Skeletal muscle satellite cell (primary cell): ENCODE data around the gene COG2.
"Not testable (repeated sequence)": the region's sequence is repeated elsewhere in the genome, so short reads cannot be mapped to it uniquely, and the experiment has no call there.

Experiments
- H3K27me3 ChIP-seq: 2 replicates; pipeline ENCODE4 v1.7.0; 2013; ENCODE audit warnings: low read length; ENCODE audit not compliant: control insufficient read depth, insufficient read depth
- H3K36me3 ChIP-seq: 2 replicates; pipeline ENCODE4 v1.7.0; 2013; ENCODE audit warnings: mild to moderate bottlenecking, control low read depth, low read length; ENCODE audit not compliant: insufficient read depth
- H3K4me1 ChIP-seq: 2 replicates; pipeline ENCODE4 v1.7.0; 2013; ENCODE audit warnings: low read length; ENCODE audit not compliant: control insufficient read depth, insufficient read depth
- H3K4me2 ChIP-seq: 2 replicates; pipeline ENCODE4 v1.7.0; 2013; ENCODE audit warnings: mild to moderate bottlenecking, low read length
- H3K4me3 ChIP-seq: 2 replicates; pipeline ENCODE4 v1.7.0; 2013; ENCODE audit warnings: low read length
- H3K9ac ChIP-seq: 2 replicates; pipeline ENCODE4 v1.7.0; 2013; ENCODE audit warnings: mild to moderate bottlenecking, low read depth, low read length, moderate library complexity
- H3K9me3 ChIP-seq: replicated peaks from 2 replicates; pipeline ENCODE4 v1.7.0; 2013; ENCODE audit warnings: mild to moderate bottlenecking, control low read depth, low read length

Gene COG2

DNA sequence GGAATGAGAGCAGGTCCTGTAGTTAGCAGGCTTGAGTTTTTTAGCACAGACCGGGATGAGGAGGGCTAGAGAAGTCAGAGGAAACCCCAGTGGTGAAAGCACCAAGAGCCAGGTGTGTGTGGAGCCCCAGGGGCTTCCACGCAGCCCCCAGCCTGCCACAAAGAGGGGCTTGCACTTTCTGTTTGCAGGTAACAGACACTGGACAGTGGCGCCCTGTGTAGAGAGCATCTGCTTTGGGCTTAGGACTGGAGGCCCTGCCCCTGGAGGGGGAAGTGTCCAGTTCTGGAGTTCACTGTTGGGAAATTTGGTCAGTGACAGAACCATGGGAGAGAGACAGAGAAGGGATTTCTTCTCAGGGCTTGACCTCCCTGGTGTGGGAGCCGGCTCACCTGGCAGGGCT, 52.2 kb downstream of the COG2 start:
- H3K9ac ChIP-seq, result no peak overlapping the region
- H3K36me3 ChIP-seq, result peaks cover 31% of the 10 kb centered on the region
- H3K27me3 ChIP-seq, result no peaks in the 10 kb centered on the region
- no peaks in the 10 kb centered on the region for H3K4me1 ChIP-seq
- H3K4me3 ChIP-seq, result no peak overlapping the region
- H3K4me2 ChIP-seq, result no peak overlapping the region
- H3K9me3 ChIP-seq, result no peaks in the 10 kb centered on the region

DNA sequence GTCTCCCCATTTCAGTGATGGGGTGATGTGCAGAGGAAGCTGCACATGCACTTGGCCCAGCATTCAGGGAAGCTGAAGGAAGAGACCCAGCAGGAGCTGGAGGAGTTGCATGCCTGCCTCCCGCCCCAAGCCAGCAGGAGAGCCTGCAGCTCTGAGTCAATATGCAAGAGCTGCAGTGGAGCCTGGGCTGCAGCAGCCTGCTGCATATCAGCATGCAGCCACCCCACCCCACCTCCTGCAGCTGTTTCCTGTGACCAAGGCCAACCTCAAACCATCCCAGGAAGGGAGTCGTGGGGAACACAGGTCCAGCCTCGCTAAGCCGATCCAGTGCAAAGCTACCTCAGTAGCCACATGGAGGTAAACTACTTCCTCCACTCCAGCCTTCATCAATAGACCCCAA, 52.7 kb downstream of the COG2 start:
- Histone ChIP-seq H3K4me2 (no peak overlapping the region), H3K4me1 (no peaks in the 10 kb centered on the region), H3K4me3 (no peak overlapping the region), H3K9me3 (no peaks in the 10 kb centered on the region), H3K9ac (no peak overlapping the region), H3K27me3 (no peaks in the 10 kb centered on the region), H3K36me3 (peaks cover 26% of the 10 kb centered on the region)

DNA sequence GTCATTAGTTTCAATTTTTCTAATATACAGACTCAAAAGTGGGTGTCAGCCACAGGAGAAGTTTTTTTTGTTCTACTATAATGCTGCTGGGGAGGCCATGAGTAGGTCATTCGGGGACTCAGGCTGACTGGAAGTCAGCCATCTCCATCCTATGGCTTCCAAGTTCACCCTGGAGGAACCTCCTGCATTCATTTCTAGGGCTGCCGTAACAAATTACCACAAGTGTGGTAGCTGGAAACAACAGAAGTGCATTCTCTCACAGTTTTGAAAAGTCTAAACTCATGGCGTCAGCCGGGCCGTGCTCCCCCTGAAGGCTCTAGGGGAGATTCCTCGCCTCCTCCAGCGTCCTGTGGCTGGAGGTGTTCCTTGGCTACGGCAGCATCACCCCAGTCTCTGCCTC, 53.9 kb downstream of the COG2 start:
- Histone ChIP-seq H3K27me3 (no peaks in the 10 kb centered on the region), H3K36me3 (peaks cover 19% of the 10 kb centered on the region), H3K4me1 (no peaks in the 10 kb centered on the region), H3K4me3 (no peak overlapping the region), H3K9ac (no peak overlapping the region), H3K9me3 (no peaks in the 10 kb centered on the region), H3K4me2 (no peak overlapping the region)

DNA sequence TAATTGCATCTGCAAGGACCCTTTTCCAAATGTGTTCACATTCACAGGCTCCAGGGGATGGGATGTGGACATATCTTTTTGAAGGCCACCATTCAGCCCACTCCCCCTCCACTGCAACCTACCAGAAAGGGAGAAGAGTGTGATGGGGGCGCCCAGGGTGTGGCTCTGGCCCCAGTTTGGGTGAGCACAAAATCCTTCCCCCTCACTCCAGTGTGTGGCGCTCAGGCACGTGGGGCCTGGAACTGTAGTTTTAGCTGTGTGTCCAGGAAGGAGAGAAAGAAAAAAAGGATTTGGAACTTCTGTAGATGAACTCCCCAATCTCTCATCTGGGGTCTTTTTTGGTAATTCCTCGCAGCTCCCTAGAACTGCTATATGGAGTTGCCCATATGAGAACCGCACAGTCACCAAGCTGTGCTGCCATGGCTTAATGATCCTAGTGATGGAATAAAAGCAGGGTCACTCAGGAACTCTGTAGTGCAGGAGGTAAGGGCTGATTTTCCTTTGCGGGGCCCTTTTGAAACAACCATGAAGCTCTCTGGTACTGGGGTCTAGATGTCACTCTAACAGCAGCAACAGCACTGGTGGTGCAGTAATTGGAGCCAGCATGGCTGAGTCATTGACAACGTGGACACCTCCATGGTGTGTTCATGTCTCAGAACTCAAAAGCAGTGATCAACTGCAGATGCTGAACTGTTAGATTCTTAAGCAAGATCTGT, 54.6 kb downstream of the COG2 start:
- H3K4me3 ChIP-seq, result no peak overlapping the region
- no peak overlapping the region for H3K9ac ChIP-seq
- H3K27me3 ChIP-seq, result no peaks in the 10 kb centered on the region
- no peak overlapping the region for H3K4me2 ChIP-seq
- H3K9me3 ChIP-seq, result no peaks in the 10 kb centered on the region
- H3K36me3 ChIP-seq, result peaks cover 12% of the 10 kb centered on the region
- no peaks in the 10 kb centered on the region for H3K4me1 ChIP-seq

DNA sequence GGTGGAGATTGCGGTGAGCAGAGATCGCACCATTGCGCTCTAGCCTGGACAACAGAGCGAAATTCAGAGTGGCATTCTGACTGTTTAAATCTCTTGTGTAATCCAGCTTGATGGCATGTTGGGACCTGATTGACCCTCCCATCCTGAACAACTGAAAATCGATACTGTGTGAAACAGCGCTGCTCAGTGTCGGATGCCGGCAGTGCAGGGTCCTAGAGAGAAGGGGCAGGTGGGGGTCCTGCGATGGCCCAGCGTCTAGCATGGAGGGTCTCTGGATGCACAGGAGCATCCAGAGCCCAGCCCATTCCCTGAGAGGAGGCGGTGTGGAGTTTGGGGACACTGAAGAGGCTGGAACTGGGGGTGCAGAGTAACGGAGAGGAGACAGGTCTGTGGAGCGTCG, 55.8 kb downstream of the COG2 start:
- Histone ChIP-seq H3K27me3 (peaks cover under 1% of the 10 kb centered on the region), H3K4me2 (no peak overlapping the region), H3K9ac (no peak overlapping the region), H3K4me3 (no peak overlapping the region), H3K36me3 (peaks cover 9% of the 10 kb centered on the region), H3K9me3 (no peaks in the 10 kb centered on the region), H3K4me1 (no peaks in the 10 kb centered on the region)

DNA sequence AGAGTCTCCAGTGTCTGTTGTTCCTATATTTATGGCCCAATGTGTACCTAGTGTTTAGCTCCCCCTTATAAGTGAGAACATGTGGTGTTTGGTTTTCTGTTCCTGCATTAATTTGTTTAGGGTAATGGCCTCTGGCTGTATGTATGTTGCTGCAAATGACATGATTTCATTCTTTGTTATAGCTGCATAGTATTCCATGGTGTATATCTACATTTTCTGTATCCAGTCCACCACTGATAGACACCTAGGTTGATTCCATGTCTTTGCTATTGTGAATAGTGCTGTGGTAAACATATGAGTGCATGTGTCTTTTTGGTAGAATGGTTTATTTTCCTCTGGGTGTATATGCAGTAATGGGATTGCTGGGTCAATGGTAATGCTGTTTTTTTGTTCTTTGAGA, 56.7 kb downstream of the COG2 start:
- H3K9me3 ChIP-seq, H3K9ac ChIP-seq, H3K36me3 ChIP-seq, H3K27me3 ChIP-seq, H3K4me1 ChIP-seq, H3K4me3 ChIP-seq, H3K4me2 ChIP-seq: not testable (repeated sequence)

DNA sequence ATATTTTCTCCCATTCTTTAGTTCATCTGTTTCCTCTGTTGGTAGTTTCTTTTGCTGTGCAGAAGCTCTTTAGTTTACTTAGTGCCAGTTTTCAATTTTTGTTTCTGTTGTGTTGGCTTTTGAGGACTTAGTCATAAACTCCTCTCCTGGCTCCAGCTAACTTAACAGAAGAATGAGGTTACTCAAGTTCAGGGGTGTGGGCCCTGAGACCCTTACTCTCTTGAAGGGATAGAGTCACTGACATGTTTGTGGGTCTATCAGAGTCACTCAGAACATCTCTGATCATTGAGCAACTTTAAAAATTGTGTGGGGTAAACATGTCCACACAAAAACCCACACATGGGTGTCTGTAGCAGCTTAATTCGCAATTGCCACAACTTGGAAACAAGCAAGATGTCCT, 57.4 kb downstream of the COG2 start:
- H3K4me3 ChIP-seq, result no peak overlapping the region
- H3K36me3 ChIP-seq, result no peaks in the 10 kb centered on the region
- no peak overlapping the region for H3K9ac ChIP-seq
- H3K27me3 ChIP-seq, result peaks cover 8% of the 10 kb centered on the region
- no peaks in the 10 kb centered on the region for H3K9me3 ChIP-seq
- H3K4me1 ChIP-seq, result no peaks in the 10 kb centered on the region
- no peak overlapping the region for H3K4me2 ChIP-seq

DNA sequence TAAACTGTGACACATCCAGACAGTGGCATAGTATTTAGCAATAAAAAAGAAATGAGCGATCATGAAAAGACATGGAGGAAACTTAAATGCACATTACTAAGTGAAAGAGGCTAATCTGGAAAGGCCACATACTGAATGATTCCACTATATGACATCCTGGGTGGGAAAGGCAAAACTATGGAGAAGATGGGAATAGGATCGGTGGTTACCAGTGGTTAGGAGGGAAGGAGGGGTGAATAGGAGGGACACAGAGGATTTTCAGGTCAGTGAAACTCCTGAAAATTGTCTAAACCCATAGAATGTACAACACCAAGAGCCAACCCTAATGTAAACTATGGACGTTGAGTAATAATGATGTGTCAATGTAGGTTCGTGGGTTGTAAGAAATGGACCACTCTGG, 57.9 kb downstream of the COG2 start:
- Histone ChIP-seq H3K36me3 (no peaks in the 10 kb centered on the region), H3K4me3 (no peak overlapping the region)

DNA sequence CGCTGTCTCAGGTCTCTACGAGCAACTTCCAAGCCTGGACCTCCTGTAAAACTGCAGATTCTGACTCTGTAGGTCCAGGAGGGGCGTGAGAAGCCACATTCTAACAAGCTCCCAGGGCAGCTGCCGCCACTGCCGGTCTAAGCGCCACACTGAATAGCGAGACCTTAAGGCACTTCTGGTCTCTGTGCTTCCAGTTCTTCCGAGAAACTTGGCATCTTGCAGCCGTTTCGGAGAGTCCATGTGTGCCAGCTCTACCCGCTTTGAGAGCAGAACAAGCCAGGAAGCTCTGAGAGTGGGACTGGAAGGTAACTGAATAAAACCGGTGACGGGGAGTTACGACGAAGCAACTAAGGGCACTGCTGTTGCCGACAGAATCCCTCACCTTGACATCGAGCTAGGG, 59.2 kb downstream of the COG2 start:
- Histone ChIP-seq H3K4me3 (no peak overlapping the region), H3K9me3 (no peaks in the 10 kb centered on the region), H3K9ac (no peak overlapping the region), H3K4me1 (no peaks in the 10 kb centered on the region), H3K36me3 (no peaks in the 10 kb centered on the region), H3K4me2 (no peak overlapping the region), H3K27me3 (peaks cover 8% of the 10 kb centered on the region)

More for the DNA sequence above, 57.9 kb downstream of the COG2 start:
- Histone ChIP-seq H3K9ac (no peak overlapping the region), H3K9me3 (no peaks in the 10 kb centered on the region), H3K4me2 (no peak overlapping the region), H3K4me1 (no peaks in the 10 kb centered on the region), H3K27me3 (peaks cover 8% of the 10 kb centered on the region)

DNA sequence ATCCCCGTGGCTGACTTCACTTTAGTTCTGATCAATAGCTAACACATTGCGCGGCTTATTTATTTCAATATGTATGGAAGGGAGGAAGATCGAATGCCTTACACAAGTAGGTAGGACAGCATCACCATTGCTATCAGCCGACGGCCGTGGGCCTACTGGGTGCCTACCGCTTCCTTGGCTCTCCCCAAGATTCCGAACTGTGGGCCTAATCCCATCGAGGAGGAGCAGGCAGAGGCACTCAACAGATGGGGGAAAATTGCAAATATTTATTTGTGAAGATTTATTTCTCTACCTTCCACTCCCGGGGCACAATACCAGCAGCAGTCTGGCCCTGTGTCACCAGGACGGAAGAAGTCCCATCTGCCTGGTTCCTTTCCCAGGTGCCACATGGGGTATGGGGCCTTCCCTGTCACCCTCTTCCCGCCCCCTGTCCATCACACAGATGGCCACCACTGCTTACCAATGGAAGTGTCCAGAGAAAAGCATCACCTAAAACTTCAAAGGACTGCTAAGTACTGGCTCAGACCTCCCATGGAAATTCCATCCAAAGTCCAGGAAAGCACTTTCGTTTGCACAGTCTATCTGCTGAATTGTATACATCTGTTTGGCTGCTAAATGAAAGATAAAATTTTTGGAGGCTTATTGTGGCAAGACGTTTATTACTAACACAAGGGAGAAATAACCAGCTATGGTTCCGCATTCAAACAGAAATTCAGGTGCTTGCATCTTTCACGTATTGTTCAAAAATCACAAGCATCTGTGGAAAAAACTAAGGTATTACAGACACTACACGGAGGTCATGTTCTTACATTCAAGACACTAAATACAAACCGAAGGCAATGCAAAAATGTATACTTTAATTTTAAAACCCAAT, 59.9 kb downstream of the COG2 start:
- H3K4me1 ChIP-seq, result no peaks in the 10 kb centered on the region
- H3K9ac ChIP-seq, result no peak overlapping the region
- no peaks in the 10 kb centered on the region for H3K36me3 ChIP-seq
- H3K4me3 ChIP-seq, result no peak overlapping the region
- H3K4me2 ChIP-seq, result no peak overlapping the region
- H3K9me3 ChIP-seq, result no peaks in the 10 kb centered on the region
- H3K27me3 ChIP-seq, result peaks cover 8% of the 10 kb centered on the region

DNA sequence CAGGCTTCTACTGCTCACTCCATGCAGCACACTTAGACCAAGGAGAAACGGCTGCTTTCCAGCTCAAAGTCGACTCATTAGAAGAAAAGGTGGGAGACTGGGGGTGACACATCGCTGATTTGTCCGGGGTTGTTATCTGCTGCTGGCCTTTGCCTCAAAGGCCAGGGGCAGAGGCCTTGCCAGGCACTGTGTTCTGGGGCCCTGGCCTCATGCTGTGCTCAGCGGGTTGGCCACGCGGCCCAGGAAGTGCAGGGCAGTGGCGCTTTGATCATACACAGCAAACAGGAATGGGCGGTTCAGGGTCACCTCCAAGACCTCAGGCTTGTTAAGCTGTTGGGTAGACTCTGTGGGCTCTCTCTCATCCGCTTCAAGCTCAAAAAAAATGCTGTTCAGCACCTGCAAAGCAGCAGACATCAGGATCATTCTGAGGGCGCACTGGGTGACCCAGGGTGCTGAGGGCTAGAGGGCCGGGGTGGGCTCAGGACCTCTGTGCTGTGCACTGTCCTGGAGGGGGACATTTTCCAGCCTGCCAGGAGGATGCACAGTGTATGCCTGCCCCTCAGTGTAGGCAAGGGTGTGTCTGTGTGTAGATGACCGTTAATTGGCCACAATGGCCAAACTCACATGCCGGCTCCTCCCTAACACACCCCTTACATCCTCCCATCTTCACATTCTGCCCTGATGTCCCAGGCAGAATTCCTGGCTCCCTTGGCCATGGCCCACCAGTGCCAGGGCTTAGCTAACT, 60.8 kb downstream of the COG2 start:
- no peaks in the 10 kb centered on the region for H3K4me1 ChIP-seq
- no peaks in the 10 kb centered on the region for H3K9me3 ChIP-seq
- H3K4me3 ChIP-seq, result no peak overlapping the region
- no peaks in the 10 kb centered on the region for H3K36me3 ChIP-seq
- H3K27me3 ChIP-seq, result peaks cover 8% of the 10 kb centered on the region
- H3K4me2 ChIP-seq, result no peak overlapping the region
- no peak overlapping the region for H3K9ac ChIP-seq
